OCI-LY7 (cell line): ENCODE data around the gene SPACA9.

Source experiments
- CTCF ChIP-seq: fragments of 200-600 bp; sonication (generic); conservative IDR thresholded peaks from 2 replicates; pipeline ENCODE4 v1.5.1; 2014; ENCODE audit warnings: mild to moderate bottlenecking, antibody characterized with exemption, low read length, moderate library complexity, mixed read lengths
- EZH2phosphoT487 ChIP-seq: fragments of 200-600 bp; sonication (generic); IDR thresholded peaks from 2 replicates; pipeline ENCODE4 v1.6.1; 2018; ENCODE audit warnings: low read depth, borderline replicate concordance, mild to moderate bottlenecking, mixed run types, antibody characterized with exemption, low read length, moderate library complexity, mixed read lengths

GRCh38 chr9:132898051-132898450 is 19.4 kb downstream of the SPACA9 start:
- TF ChIP-seq CTCF (no peak), EZH2phosphoT487 (no peak)
